GM12878 (cell line): ENCODE data around the gene C19orf73. TPM values are rescaled to one million over a fixed set of nuclear protein-coding genes. Genes with fewer than 3 reads are reported as not detected.

Source experiments
- ATAC-seq: fragments of 200-7000 bp; cut with Tn5 transposase; 3 replicates; pipeline ENCODE4 v1.9.1; 2020; ENCODE audit warnings: mild to moderate bottlenecking, moderate library complexity
- BruUV-seq: library from RNA; stranded (reverse); fragments of 400-500 nt; replicated peaks from 2 replicates; lab custom pipeline; 2021; lab: Mats Ljungman, UMichigan
- CTCF ChIA-PET: fragments of 300-600 bp; sonication (Branson Sonifier 250); formaldehyde crosslinking; extraction: SDS; loops from one replicate; lab custom pipeline; 2021; ENCODE audit warnings: inconsistent platforms; lab: Yijun Ruan, JAX
- POLR2A ChIA-PET: fragments of 350-600 bp; formaldehyde crosslinking; extraction: SDS; loops from one replicate; lab custom pipeline; 2021; ENCODE audit warnings: inconsistent platforms; lab: Charles Lee
- RAD21 ChIA-PET: fragments of 300-600 bp; sonication (Branson Sonifier 250); formaldehyde crosslinking; loops from one replicate; lab custom pipeline; 2023; ENCODE audit warnings: antibody characterized with exemption; ENCODE audit not compliant: unreplicated experiment; lab: Charles Lee
- SMC1A ChIA-PET: fragments of 300-600 bp; sonication (Branson Sonifier 250); formaldehyde crosslinking; loops from one replicate; lab custom pipeline; 2023; ENCODE audit not compliant: unreplicated experiment, uncharacterized antibody; lab: Charles Lee
- DNase-seq: peaks from one replicate; pipeline ENCODE4 v3.0.0-alpha.2; 2011; ENCODE audit warnings: low read depth, low spot score
- FAIRE-seq: peaks from 3 replicates; lab custom pipeline; 2011; peaks lifted over from hg19 to GRCh38; lab: Jason Lieb, UNC
- H2AFZ ChIP-seq: 2 replicates; pipeline ENCODE4 v1.6.0; 2011; ENCODE audit warnings: low read depth, low read length, control low read depth; ENCODE audit not compliant: control insufficient read depth
- H3K27ac ChIP-seq: 2 replicates; pipeline ENCODE4 v1.5.1; 2011; ENCODE audit warnings: control low read depth; ENCODE audit not compliant: control insufficient read depth, insufficient read depth
- H3K27me3 ChIP-seq, 2 experiments: replicated peaks in 1 of 2; 2 replicates each; pipeline versions ENCODE4 v1.6.0 to v1.6.1; 2011; ENCODE audit warnings: low read length in 1 of 2; ENCODE audit not compliant: control insufficient read depth in 2 of 2, insufficient read depth in 2 of 2
- H3K36me3 ChIP-seq, 2 experiments: 2 replicates each; pipeline ENCODE4 v1.5.1; 2011; ENCODE audit warnings: low read length in 1 of 2; ENCODE audit not compliant: control insufficient read depth in 2 of 2, insufficient read depth in 2 of 2
- H3K4me1 ChIP-seq: 2 replicates; pipeline ENCODE4 v1.6.1; 2011; ENCODE audit warnings: mild to moderate bottlenecking, low read length, moderate library complexity, mixed read lengths; ENCODE audit not compliant: control insufficient read depth, insufficient read depth
- H3K4me2 ChIP-seq: 2 replicates; pipeline ENCODE4 v1.6.0; 2011; ENCODE audit warnings: control low read depth; ENCODE audit not compliant: control insufficient read depth, insufficient read depth
- H3K4me3 ChIP-seq: fragments of 200-600 bp; sonication (generic); 2 replicates; pipeline ENCODE4 v1.5.1; 2016
- H3K79me2 ChIP-seq: 2 replicates; pipeline ENCODE4 v1.6.0; 2011; ENCODE audit warnings: low read length; ENCODE audit not compliant: control insufficient read depth, insufficient read depth
- H3K9ac ChIP-seq: 2 replicates; pipeline ENCODE4 v1.8.0; 2011; ENCODE audit warnings: low read length, control low read depth, mixed read lengths; ENCODE audit not compliant: control insufficient read depth, insufficient read depth
- H3K9me3 ChIP-seq: replicated peaks from 3 replicates; pipeline ENCODE4 v1.5.1; 2011; ENCODE audit warnings: mild to moderate bottlenecking, low read length; ENCODE audit not compliant: control insufficient read depth, insufficient read depth
- H4K20me1 ChIP-seq: 2 replicates; pipeline ENCODE4 v1.6.0; 2011; ENCODE audit not compliant: control insufficient read depth, insufficient read depth
- BACH1 ChIP-seq: fragments of 450-650 bp; IDR thresholded peaks from 2 replicates; pipeline ENCODE4 v1.6.1; 2017; ENCODE audit warnings: mild to moderate bottlenecking, borderline replicate concordance
- E2F4 ChIP-seq: IDR thresholded peaks from 2 replicates; pipeline ENCODE4 v1.6.1; 2012; ENCODE audit warnings: low read depth, low read length, improper control_type of control experiment
- FOXK2 ChIP-seq: fragments of 450-650 bp; IDR thresholded peaks from 2 replicates; pipeline ENCODE4 v1.6.1; 2017; ENCODE audit warnings: mild to moderate bottlenecking, moderate library complexity
- KAT2A ChIP-seq: conservative IDR thresholded peaks from 2 replicates; pipeline ENCODE4 v1.6.1; 2011; ENCODE audit warnings: low read depth, low read length; ENCODE audit not compliant: control insufficient read depth
- MXI1 ChIP-seq: fragments of 150-350 bp; IDR thresholded peaks from 2 replicates; pipeline ENCODE4 v1.6.1; 2011; ENCODE audit warnings: low read depth, mild to moderate bottlenecking, inconsistent platforms, low read length, improper control_type of control experiment
- RFX5 ChIP-seq: IDR thresholded peaks from 2 replicates; pipeline ENCODE4 v1.6.1; 2011; ENCODE audit warnings: low read depth, low read length, improper control_type of control experiment
- SIN3A ChIP-seq: IDR thresholded peaks from 2 replicates; pipeline ENCODE4 v1.6.1; 2012; ENCODE audit warnings: low read depth, low read length, improper control_type of control experiment
- SMC3 ChIP-seq: IDR thresholded peaks from 2 replicates; pipeline ENCODE4 v1.6.1; 2011; ENCODE audit warnings: low read length, improper control_type of control experiment, borderline replicate concordance
- SRF ChIP-seq, 2 experiments: IDR thresholded peaks; 2 replicates each; pipeline ENCODE4 v1.6.1; 2011; ENCODE audit warnings: low read depth in 2 of 2, low read length in 2 of 2, mild to moderate bottlenecking in 1 of 2, moderate library complexity in 1 of 2
- SUZ12 ChIP-seq: fragments of 200-600 bp; sonication (generic); IDR thresholded peaks from one replicate; pipeline ENCODE4 v1.6.1; 2018; ENCODE audit warnings: antibody characterized with exemption, mild to moderate bottlenecking; ENCODE audit not compliant: unreplicated experiment
- TBL1XR1 ChIP-seq: IDR thresholded peaks from 2 replicates; pipeline ENCODE4 v1.6.1; 2012; ENCODE audit warnings: low read depth, low read length, improper control_type of control experiment
- USF1 ChIP-seq: IDR thresholded peaks from 2 replicates; pipeline ENCODE4 v1.6.1; 2011; ENCODE audit warnings: borderline replicate concordance, low read depth, mild to moderate bottlenecking, moderate library complexity, mixed read lengths, low read length; ENCODE audit not compliant: insufficient read depth; ENCODE audit errors: extremely low read length
- ZBTB4 ChIP-seq: fragments of 450-650 bp; formaldehyde crosslinking; IDR thresholded peaks from 2 replicates; pipeline ENCODE4 v1.4.0; 2022; ENCODE audit warnings: mild to moderate bottlenecking, moderate library complexity
- ZNF24 ChIP-seq: fragments of 450-650 bp; IDR thresholded peaks from 2 replicates; pipeline ENCODE4 v1.6.1; 2017; ENCODE audit warnings: antibody characterized with exemption, mild to moderate bottlenecking
- WGBS: methylation state at CpG from one replicate; pipeline ENCODE4 v1.1.6; 2016; ENCODE audit warnings: low lambda C conversion rate; ENCODE audit not compliant: insufficient replicate concordance, insufficient coverage; ENCODE audit errors: missing lambda C conversion rate; 5-methylcytosine and 5-hydroxymethylcytosine counted together
- in situ Hi-C: fragments of 300-500 bp; cut with MboI; formaldehyde crosslinking; loops from 9 replicates; pipeline ENCODE4 v1.14.3; 2018; ENCODE audit warnings: mixed read lengths
- intact Hi-C: fragments of 100-400 bp; cut with micrococcal nuclease; formaldehyde crosslinking; loops from one replicate; pipeline ENCODE4 v1.14.2; 2022; ENCODE audit not compliant: unreplicated experiment
- polyA plus RNA-seq, 11 experiments: library from polyadenylated mRNA; depleted of rRNA in 4 of 11; unstranded in 6 of 11; stranded (reverse) in 5 of 11; fragments of >200 nt; fragmentation: Nextera tagmentation in 4 of 11; fragmentation: Illumina TruSeq in 1 of 11; extraction: Ambion mirVana in 4 of 11; extraction: Trizol in 1 of 11; gene quantifications; 1 replicate in 1 of 11; 2 replicates in 10 of 11; pipeline versions ENCODE4 v1.2.1 to v1.2.3, GENCODE V29; 2011 to 2016; ENCODE audit warnings: inconsistent platforms in 2 of 11, missing spikeins in 2 of 11, low read depth in 1 of 11
- total RNA-seq, 4 experiments: library from RNA; depleted of rRNA in 3 of 4; stranded (reverse); fragments of >200 nt in 3 of 4; fragmentation: Illumina TruSeq in 1 of 4; extraction: Trizol in 1 of 4; gene quantifications; 2 replicates each; pipeline versions ENCODE4 v1.2.1 to v1.2.3, GENCODE V29; 2013 to 2021

The C19orf73 gene
- total and polyA plus RNA-seq, 10 of the 15 experiments (the other 5 are each of a cell fraction or from before 2014, with no cell fraction given): 0.20 to 2.0 (median 0.80) TPM

GRCh38 chr19:49140951-49141350 is 22.0 kb upstream of the C19orf73 start:
- no peaks in the 10 kb centered on the region for H4K20me1 ChIP-seq
- H3K9me3 ChIP-seq: no peaks in the 10 kb centered on the region
- DNase-seq: no peak
- H3K36me3 ChIP-seq: no peaks in the 10 kb centered on the region
- WGBS: 53% methylated on average over 7 of the region's 7 CpGs
- no peak overlapping the region for H3K4me2 ChIP-seq
- ATAC-seq: no peak
- H3K4me1 ChIP-seq: no peaks in the 10 kb centered on the region; the same call in 1 of the 2 replicates
- no peaks in the 10 kb centered on the region for H3K79me2 ChIP-seq
- H3K9ac ChIP-seq: no peak overlapping the region
- intact Hi-C loops (no loop called here), in situ Hi-C loops (no loop called here)
- H3K27ac ChIP-seq: no peak overlapping the region
- ChIA-PET POLR2A (no interaction called here), CTCF (interaction anchor here (0.9 kb wide), 1 partner anchor 84 kb away, joined by 3 read pairs; no protein-coding TSS in a partner anchor)
- H3K4me3 ChIP-seq: no peak overlapping the region
- no TSS peak for BruUV-seq
- TF ChIP-seq TBL1XR1 (no peak), SMC3 (no peak), ZNF24 (no peak), FOXK2 (no peak), ZBTB4 (no peak), RFX5 (no peak), SRF (IDR thresholded peaks at IDR 0.05; ENCODE audit: low read depth in 2 of 2, low read length in 2 of 2) (no peak), SIN3A (no peak), MXI1 (no peak), E2F4 (no peak), BACH1 (no peak), KAT2A (no peak), USF1 (no peak), SUZ12 (no peak)
- TF ChIP-seq, all 136 proteins: peak for 0
- FAIRE-seq: no peak
- SMC1A ChIA-PET: no interaction called here
- RAD21 ChIA-PET: no interaction called here
- Histone ChIP-seq H2AFZ (no peak overlapping the region), H3K27me3 (no peaks in the 10 kb centered on the region)
